Body of pancreas (tissue), 4 donors: ENCODE measurements around the gene SPRED2. TPM values are rescaled to one million over a fixed set of nuclear protein-coding genes. Genes with fewer than 3 reads are reported as not detected.

Source experiments
- ATAC-seq: fragments of 150-250 bp; one replicate; pipeline ENCODE4 v1.9.1; 2016
- DNase-seq, 4 donors: peaks; one replicate each; pipeline ENCODE4 v3.0.0-alpha.2; 2019
- H3K27ac ChIP-seq, 4 donors: fragments of 200-600 bp; sonication (generic); 1 replicate in 3 of 4; 2 replicates in 1 of 4; pipeline versions ENCODE4 v1.5.1 to v1.6.1; 2016 to 2019; ENCODE audit warnings: mild to moderate bottlenecking in 1 of 4, mixed read lengths in 1 of 4, moderate library complexity in 1 of 4
- H3K27me3 ChIP-seq, 2 donors: fragments of 200-600 bp; sonication (generic); one replicate each; pipeline ENCODE4 v1.6.0; 2016; ENCODE audit warnings: mild to moderate bottlenecking in 1 of 2
- H3K36me3 ChIP-seq, 2 donors: fragments of 200-600 bp; sonication (generic); replicated peaks in 1 of 2; 2 replicates each; pipeline ENCODE4 v1.5.1; 2016; ENCODE audit warnings: low read depth in 2 of 2; ENCODE audit not compliant: insufficient read depth in 1 of 2
- H3K4me1 ChIP-seq: fragments of 200-600 bp; sonication (generic); one replicate; pipeline ENCODE4 v1.6.0; 2016
- H3K4me3 ChIP-seq, 2 donors: fragments of 200-600 bp; sonication (generic); 1 replicate in 1 of 2; 2 replicates in 1 of 2; pipeline ENCODE4 v1.5.1; 2016 to 2019
- H3K9me3 ChIP-seq, 3 donors: fragments of 200-600 bp; sonication (generic); 1 replicate in 2 of 3; 2 replicates in 1 of 3; pipeline ENCODE4 v1.5.1; 2016
- POLR2A ChIP-seq, 3 donors: fragments of 450-650 bp; IDR thresholded peaks; one replicate each; pipeline ENCODE4 v1.6.1; 2016; ENCODE audit warnings: antibody characterized with exemption in 3 of 3, mild to moderate bottlenecking in 2 of 3
- WGBS, 2 donors: methylation state at CpG; one replicate each; pipeline ENCODE4 v1.1.5; 2017; 5-methylcytosine and 5-hydroxymethylcytosine counted together
- intact Hi-C: fragments of 100-400 bp; cut with DNase I; formaldehyde crosslinking; loops from one replicate; pipeline ENCODE4 v1.15.1; 2023
- total RNA-seq, 2 donors: library from RNA; depleted of rRNA; stranded (reverse); fragments of >200 nt; gene quantifications; one replicate each; pipeline ENCODE4 v1.1.0, GENCODE V29; 2016
- TF ChIP-seq, protein P1 (sequence below), 7 experiments: fragments of 450-650 bp in 4 of 7; fragments of 200-600 bp in 3 of 7; sonication (generic) in 3 of 7; IDR thresholded peaks; one replicate each; pipeline ENCODE4 v1.5.1; 2016 to 2019; ENCODE audit warnings: antibody characterized with exemption in 7 of 7

The SPRED2 gene
- total RNA-seq, 2 donors from 2014 or later, result 16.1 to 16.2 TPM

DNA sequence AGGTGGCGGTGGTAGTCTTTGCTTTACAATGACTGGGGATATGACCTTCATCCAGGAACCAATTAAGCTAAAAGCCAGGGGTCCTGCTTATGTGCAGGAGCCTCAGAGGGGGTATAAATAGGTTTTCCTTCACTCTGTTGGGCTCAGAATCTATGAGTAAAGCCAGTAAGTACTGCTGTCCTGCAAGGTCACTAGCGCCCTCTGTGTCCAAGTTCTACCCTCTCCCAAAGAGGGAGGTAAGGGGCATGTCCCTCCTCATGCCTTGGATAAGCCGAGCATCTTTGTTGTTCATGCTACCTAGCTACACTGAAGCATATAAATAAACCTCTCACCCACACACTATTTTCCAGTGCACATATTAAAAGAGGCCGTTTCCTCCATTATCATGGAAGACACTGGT is 79.4 kb downstream of the SPRED2 start:
- no peak for ATAC-seq
- Histone ChIP-seq H3K36me3 (no peaks in the 10 kb centered on the region), H3K4me1 (peaks cover 15% of the 10 kb centered on the region), H3K27me3 (no peaks in the 10 kb centered on the region), H3K9me3 (no peaks in the 10 kb centered on the region), H3K27ac (no peak overlapping the region), H3K4me3 (no peak overlapping the region)
- intact Hi-C loops, result no loop called here
- WGBS, 2 donors, result 87 to 98% methylated on average over 4 of the region's 4 CpGs
- no peak for DNase-seq
- TF ChIP-seq, protein P1, sequence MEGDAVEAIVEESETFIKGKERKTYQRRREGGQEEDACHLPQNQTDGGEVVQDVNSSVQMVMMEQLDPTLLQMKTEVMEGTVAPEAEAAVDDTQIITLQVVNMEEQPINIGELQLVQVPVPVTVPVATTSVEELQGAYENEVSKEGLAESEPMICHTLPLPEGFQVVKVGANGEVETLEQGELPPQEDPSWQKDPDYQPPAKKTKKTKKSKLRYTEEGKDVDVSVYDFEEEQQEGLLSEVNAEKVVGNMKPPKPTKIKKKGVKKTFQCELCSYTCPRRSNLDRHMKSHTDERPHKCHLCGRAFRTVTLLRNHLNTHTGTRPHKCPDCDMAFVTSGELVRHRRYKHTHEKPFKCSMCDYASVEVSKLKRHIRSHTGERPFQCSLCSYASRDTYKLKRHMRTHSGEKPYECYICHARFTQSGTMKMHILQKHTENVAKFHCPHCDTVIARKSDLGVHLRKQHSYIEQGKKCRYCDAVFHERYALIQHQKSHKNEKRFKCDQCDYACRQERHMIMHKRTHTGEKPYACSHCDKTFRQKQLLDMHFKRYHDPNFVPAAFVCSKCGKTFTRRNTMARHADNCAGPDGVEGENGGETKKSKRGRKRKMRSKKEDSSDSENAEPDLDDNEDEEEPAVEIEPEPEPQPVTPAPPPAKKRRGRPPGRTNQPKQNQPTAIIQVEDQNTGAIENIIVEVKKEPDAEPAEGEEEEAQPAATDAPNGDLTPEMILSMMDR (IDR thresholded peaks at IDR 0.05), result no peak
- TF ChIP-seq POLR2A (IDR thresholded peaks at IDR 0.05), result no peak

GRCh38 chr2:65351948-65352595 is 80.3 kb downstream of the SPRED2 start:
- no peak for DNase-seq
- peaks cover 8% of the 10 kb centered on the region for H3K4me1 ChIP-seq
- no peak for ATAC-seq
- H3K27me3 ChIP-seq, result no peaks in the 10 kb centered on the region
- no peak overlapping the region for H3K27ac ChIP-seq
- H3K36me3 ChIP-seq, result no peaks in the 10 kb centered on the region
- WGBS, 2 donors, result 86 to 87% methylated on average over 9 of the region's 9 CpGs
- H3K9me3 ChIP-seq, result no peaks in the 10 kb centered on the region
- intact Hi-C loops, result no loop called here
- no peak overlapping the region for H3K4me3 ChIP-seq
- no peak for TF ChIP-seq POLR2A (IDR thresholded peaks at IDR 0.05)
- TF ChIP-seq, protein P1 (IDR thresholded peaks at IDR 0.05), result no peak

DNA sequence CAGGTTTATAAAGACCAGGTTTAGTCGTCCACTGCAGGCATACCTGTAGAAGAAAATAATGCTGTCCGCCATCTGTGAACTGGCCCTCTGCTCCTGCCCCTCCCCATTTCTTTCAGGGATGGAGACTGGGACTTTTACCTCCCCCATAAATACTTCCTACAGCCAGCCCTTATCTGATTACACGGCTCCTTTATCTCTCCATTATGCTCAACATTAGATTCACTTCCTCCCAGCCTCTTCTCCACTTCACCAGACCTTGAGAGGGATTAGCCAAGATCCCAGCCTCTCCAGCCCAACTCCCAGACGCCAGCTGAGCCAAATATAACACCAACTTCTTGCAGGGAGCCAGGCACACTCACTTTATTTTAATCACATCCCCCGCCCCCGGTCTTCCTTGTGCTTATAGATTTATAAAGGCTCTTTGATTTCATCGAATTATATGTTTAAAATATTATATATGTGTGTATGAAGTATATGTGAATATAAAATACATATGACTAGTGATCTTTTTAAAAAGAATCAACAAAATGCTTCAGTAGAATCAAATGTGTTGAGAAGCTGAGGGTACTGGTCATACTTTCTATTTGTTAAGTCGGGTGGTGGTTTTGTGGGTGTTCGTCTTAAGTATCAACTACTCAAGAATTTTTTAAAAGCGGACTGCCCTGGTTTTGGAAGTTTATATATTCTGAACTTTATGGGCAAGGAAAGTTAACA is 81.0 kb downstream of the SPRED2 start:
- peaks cover 6% of the 10 kb centered on the region for H3K4me1 ChIP-seq
- no peak for TF ChIP-seq POLR2A (IDR thresholded peaks at IDR 0.05)
- TF ChIP-seq, protein P1 (IDR thresholded peaks at IDR 0.05), result no peak
- H3K4me3 ChIP-seq, result no peak overlapping the region
- WGBS, 2 donors, result 71 to 75% methylated on average over 10 of the region's 10 CpGs
- no peaks in the 10 kb centered on the region for H3K9me3 ChIP-seq
- DNase-seq (no peak), ATAC-seq (no peak)
- H3K27me3 ChIP-seq, result no peaks in the 10 kb centered on the region
- no peak overlapping the region for H3K27ac ChIP-seq
- no peaks in the 10 kb centered on the region for H3K36me3 ChIP-seq
- intact Hi-C loops, result no loop called here

DNA sequence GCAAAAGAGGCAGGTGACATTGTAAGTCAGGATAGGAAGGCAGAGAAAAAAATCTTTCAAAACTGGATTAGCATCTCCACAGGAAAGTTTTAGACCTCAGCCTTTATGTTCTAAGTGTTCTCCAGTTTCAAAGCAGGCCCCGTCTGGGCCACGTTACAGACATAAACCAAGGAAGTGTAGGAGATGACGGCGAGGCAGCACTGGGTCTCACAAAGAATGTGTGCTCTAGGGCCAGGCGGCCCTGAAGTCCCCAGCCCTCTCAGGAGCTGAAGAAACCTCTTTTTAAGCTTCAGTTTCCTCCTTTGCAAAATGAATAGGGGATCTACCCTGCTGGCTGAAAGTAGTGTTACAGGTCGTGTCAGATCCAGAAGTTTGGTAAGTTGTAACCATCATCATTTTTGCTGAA is 81.7 kb downstream of the SPRED2 start:
- intact Hi-C loops, result no loop called here
- DNase-seq, result no peak
- Histone ChIP-seq H3K36me3 (no peaks in the 10 kb centered on the region), H3K4me3 (no peak overlapping the region), H3K9me3 (no peaks in the 10 kb centered on the region), H3K27me3 (no peaks in the 10 kb centered on the region), H3K27ac (no peak overlapping the region), H3K4me1 (peaks cover 6% of the 10 kb centered on the region)
- WGBS, 2 donors, result 86 to 91% methylated on average over 6 of the region's 6 CpGs
- TF ChIP-seq, protein P1 (IDR thresholded peaks at IDR 0.05), result no peak
- no peak for TF ChIP-seq POLR2A (IDR thresholded peaks at IDR 0.05)
- no peak for ATAC-seq
